ENCODE results near the gene IRF5.
"Not testable (repeated sequence)": the region's sequence is repeated elsewhere in the genome, so short reads cannot be mapped to it uniquely, and the experiment has no call there.

- TF ChIP-seq, protein P1, sequence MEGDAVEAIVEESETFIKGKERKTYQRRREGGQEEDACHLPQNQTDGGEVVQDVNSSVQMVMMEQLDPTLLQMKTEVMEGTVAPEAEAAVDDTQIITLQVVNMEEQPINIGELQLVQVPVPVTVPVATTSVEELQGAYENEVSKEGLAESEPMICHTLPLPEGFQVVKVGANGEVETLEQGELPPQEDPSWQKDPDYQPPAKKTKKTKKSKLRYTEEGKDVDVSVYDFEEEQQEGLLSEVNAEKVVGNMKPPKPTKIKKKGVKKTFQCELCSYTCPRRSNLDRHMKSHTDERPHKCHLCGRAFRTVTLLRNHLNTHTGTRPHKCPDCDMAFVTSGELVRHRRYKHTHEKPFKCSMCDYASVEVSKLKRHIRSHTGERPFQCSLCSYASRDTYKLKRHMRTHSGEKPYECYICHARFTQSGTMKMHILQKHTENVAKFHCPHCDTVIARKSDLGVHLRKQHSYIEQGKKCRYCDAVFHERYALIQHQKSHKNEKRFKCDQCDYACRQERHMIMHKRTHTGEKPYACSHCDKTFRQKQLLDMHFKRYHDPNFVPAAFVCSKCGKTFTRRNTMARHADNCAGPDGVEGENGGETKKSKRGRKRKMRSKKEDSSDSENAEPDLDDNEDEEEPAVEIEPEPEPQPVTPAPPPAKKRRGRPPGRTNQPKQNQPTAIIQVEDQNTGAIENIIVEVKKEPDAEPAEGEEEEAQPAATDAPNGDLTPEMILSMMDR (IDR thresholded peaks at IDR 0.05; ENCODE audit: low read depth, low read length, poor library complexity, severe bottlenecking) = not testable (repeated sequence)
- TF ChIP-seq EZH2phosphoT487 (IDR thresholded peaks at IDR 0.05; ENCODE audit: borderline replicate concordance, low read length) = not testable (repeated sequence)
Observed at GRCh38 chr7:128912709-128913495, 24.8 kb upstream of the IRF5 start.
